ENCODE measurements around the gene SLC9C1. TPM values are rescaled to one million over a fixed set of nuclear protein-coding genes. Genes with fewer than 3 reads are reported as not detected.

SLC9C1 gene
- total RNA-seq, 2 experiments from 2014 or later, result not detected

- no peak for TF ChIP-seq CTCF (IDR thresholded peaks at IDR 0.05)
- Histone ChIP-seq H3K4me3 (ENCODE audit: low read length) (no peak overlapping the region), H3K9me3 (ENCODE audit: control insufficient read depth in 1 of 2, insufficient read depth in 1 of 2, low read length in 2 of 2) (no peaks in the 10 kb centered on the region), H3K4me1 (ENCODE audit: insufficient read depth, low read length) (peaks cover 36% of the 10 kb centered on the region), H3K27me3 (ENCODE audit: control insufficient read depth in 1 of 2, insufficient read depth in 2 of 2, low read length in 2 of 2) (no peaks in the 10 kb centered on the region), H3K36me3 (ENCODE audit: insufficient read depth, low read length) (peaks cover 33% of the 10 kb centered on the region), H3K27ac (ENCODE audit: low read depth in 1 of 2, low read length in 2 of 2) (no peak overlapping the region)
- intact Hi-C loops (cut with DNase I, micrococcal nuclease), result loop anchor here in 1 of 2 experiments (5.0 kb wide), 1 partner anchor 179 kb away; no protein-coding TSS in a partner anchor
- H3K4me3 Mint-ChIP-seq, result no peak overlapping the region
- H3K36me3 Mint-ChIP-seq (ENCODE audit: low read depth), result peaks cover 58% of the 10 kb centered on the region
- H3K4me1 Mint-ChIP-seq (ENCODE audit: low read depth), result peaks cover 86% of the 10 kb centered on the region
- no peak overlapping the region for H3K27ac Mint-ChIP-seq
- H3K27me3 Mint-ChIP-seq, result no peaks in the 10 kb centered on the region
- no peaks in the 10 kb centered on the region for H3K9me3 Mint-ChIP-seq
- CTCF ChIA-PET, result interaction anchor here (1.4 to 2.0 kb wide), 2 partner anchors 11 to 12 kb away, joined by 3 to 5 read pairs; no protein-coding TSS in a partner anchor
- POLR2A ChIA-PET, result interaction anchor here (1.4 kb wide), 1 partner anchor 9 kb away, joined by 3 read pairs; the partner anchor contains the start of gene GCSAM
- DNase-seq, result no peak
- ATAC-seq (ENCODE audit: poor library complexity), result no peak
These were observed 170.5 kb downstream of the SLC9C1 start for GRCh38 chr3:112123548-112123947.

- Mint-ChIP-seq H3K4me1 (ENCODE audit: low read depth) (peaks cover 85% of the 10 kb centered on the region), H3K4me3 (no peak overlapping the region), H3K36me3 (ENCODE audit: low read depth) (peaks cover 58% of the 10 kb centered on the region), H3K27ac (no peak overlapping the region), H3K9me3 (no peaks in the 10 kb centered on the region), H3K27me3 (no peaks in the 10 kb centered on the region)
- ATAC-seq (ENCODE audit: poor library complexity), result no peak
- intact Hi-C loops (cut with DNase I, micrococcal nuclease), result loop anchor here in 1 of 2 experiments (5.0 kb wide), 1 partner anchor 179 kb away; no protein-coding TSS in a partner anchor
- Histone ChIP-seq H3K36me3 (ENCODE audit: insufficient read depth, low read length) (peaks cover 33% of the 10 kb centered on the region), H3K27ac (ENCODE audit: low read depth in 1 of 2, low read length in 2 of 2) (no peak overlapping the region), H3K9me3 (ENCODE audit: control insufficient read depth in 1 of 2, insufficient read depth in 1 of 2, low read length in 2 of 2) (no peaks in the 10 kb centered on the region), H3K4me1 (ENCODE audit: insufficient read depth, low read length) (peaks cover 32% of the 10 kb centered on the region), H3K4me3 (ENCODE audit: low read length) (no peak overlapping the region), H3K27me3 (ENCODE audit: control insufficient read depth in 1 of 2, insufficient read depth in 2 of 2, low read length in 2 of 2) (no peaks in the 10 kb centered on the region)
- no peak for DNase-seq
- ChIA-PET CTCF (interaction anchor here (1.4 to 2.0 kb wide), 2 partner anchors 11 to 12 kb away, joined by 3 to 5 read pairs; no protein-coding TSS in a partner anchor), POLR2A (interaction anchor here (1.4 kb wide), 1 partner anchor 10 kb away, joined by 3 read pairs; the partner anchor contains the start of gene GCSAM)
- TF ChIP-seq CTCF (IDR thresholded peaks at IDR 0.05), result no peak
These were observed 171.1 kb downstream of the SLC9C1 start for GRCh38 chr3:112122870-112123269.

GRCh38 chr3:112121577-112122547, 172.2 kb downstream of the SLC9C1 start:
- Histone ChIP-seq H3K27ac (ENCODE audit: low read depth in 1 of 2, low read length in 2 of 2) (no peak overlapping the region), H3K4me1 (ENCODE audit: insufficient read depth, low read length) (peaks cover 26% of the 10 kb centered on the region), H3K36me3 (ENCODE audit: insufficient read depth, low read length) (peaks cover 33% of the 10 kb centered on the region), H3K9me3 (ENCODE audit: control insufficient read depth in 1 of 2, insufficient read depth in 1 of 2, low read length in 2 of 2) (no peaks in the 10 kb centered on the region), H3K4me3 (ENCODE audit: low read length) (no peak overlapping the region), H3K27me3 (ENCODE audit: control insufficient read depth in 1 of 2, insufficient read depth in 2 of 2, low read length in 2 of 2) (no peaks in the 10 kb centered on the region)
- Mint-ChIP-seq H3K36me3 (ENCODE audit: low read depth) (peaks cover 57% of the 10 kb centered on the region), H3K4me3 (no peak overlapping the region), H3K9me3 (no peaks in the 10 kb centered on the region), H3K27me3 (no peaks in the 10 kb centered on the region), H3K4me1 (ENCODE audit: low read depth) (peaks cover 83% of the 10 kb centered on the region), H3K27ac (peak overlapping the region; percentile 32)
- no peak for ATAC-seq (ENCODE audit: poor library complexity)
- DNase-seq, result no peak
- intact Hi-C loops (cut with DNase I, micrococcal nuclease), result loop anchor here in 1 of 2 experiments (5.0 kb wide), 1 partner anchor 180 kb away; no protein-coding TSS in a partner anchor
- TF ChIP-seq CTCF (IDR thresholded peaks at IDR 0.05), result no peak
- CTCF ChIA-PET, result interaction anchor here (0.9 to 1.3 kb wide), 2 partner anchors 10 to 172 kb away, joined by 3 to 4 read pairs; partner anchors contain the start of gene SLC9C1
- POLR2A ChIA-PET, result interaction anchor here (0.8 kb wide), 2 partner anchors 10 to 42 kb away, joined by 3 to 4 read pairs; no protein-coding TSS in a partner anchor
